ENCODE measurements around the gene IFNG-AS1.

IFNG-AS1 gene

GRCh38 chr12:68020049-68020448 lies 30.8 kb downstream of the IFNG-AS1 start:
- Histone ChIP-seq H3K9me3 (replicated peaks in 1 of 11) (peaks cover 6 to 33% (median 21%) of the 10 kb centered on the region in 11 experiments; a peak in 19 of 22 replicates), H3K4me2 (no peak overlapping the region), H3K4me1 (peaks cover 0 to 4% (median 0%) of the 10 kb centered on the region in 10 experiments; a peak in 3 of 20 replicates), H3K27ac (no peak overlapping the region), H3K27me3 (no peaks in the 10 kb centered on the region), H3K36me3 (no peaks in the 10 kb centered on the region), H4K20me1 (no peaks in the 10 kb centered on the region), H3K4me3 (no peak overlapping the region), H3K9ac (no peak overlapping the region)
- TF ChIP-seq Cebpa-rat (IDR thresholded peaks at IDR 0.05), result no peak

GRCh38 chr12:68020699-68021098 lies 31.5 kb downstream of the IFNG-AS1 start:
- TF ChIP-seq Cebpa-rat (IDR thresholded peaks at IDR 0.05), result no peak
- H3K4me2 ChIP-seq, result no peak overlapping the region
- H3K9me3 ChIP-seq (replicated peaks in 1 of 11), result peaks cover 6 to 28% (median 15%) of the 10 kb centered on the region in 11 experiments; a peak in 19 of 22 replicates
- H3K9ac ChIP-seq, result no peak overlapping the region
- no peak overlapping the region for H3K27ac ChIP-seq
- no peaks in the 10 kb centered on the region for H3K36me3 ChIP-seq
- no peaks in the 10 kb centered on the region for H3K4me1 ChIP-seq
- H3K27me3 ChIP-seq, result no peaks in the 10 kb centered on the region
- H3K4me3 ChIP-seq, result no peak overlapping the region
- no peaks in the 10 kb centered on the region for H4K20me1 ChIP-seq

- no peak overlapping the region for H3K4me3 ChIP-seq
- peaks cover 8 to 24% (median 15%) of the 10 kb centered on the region in 11 experiments for H3K9me3 ChIP-seq (replicated peaks in 1 of 11)
- H3K4me1 ChIP-seq, result peaks cover 0 to 19% (median 10%) of the 10 kb centered on the region in 10 experiments; a peak in 18 of 20 replicates
- no peaks in the 10 kb centered on the region for H3K27me3 ChIP-seq
- H3K4me2 ChIP-seq, result no peak overlapping the region
- TF ChIP-seq Cebpa-rat (IDR thresholded peaks at IDR 0.05), result no peak
- no peak overlapping the region for H3K27ac ChIP-seq
- no peak overlapping the region for H3K9ac ChIP-seq
- no peaks in the 10 kb centered on the region for H3K36me3 ChIP-seq
- no peaks in the 10 kb centered on the region for H4K20me1 ChIP-seq
These were observed 39.4 kb downstream of the IFNG-AS1 start for GRCh38 chr12:68028647-68029046.

- Histone ChIP-seq H3K4me1 (peaks cover 0 to 19% (median 15%) of the 10 kb centered on the region in 10 experiments; a peak in 18 of 20 replicates), H3K9ac (no peak overlapping the region), H3K27me3 (no peaks in the 10 kb centered on the region)
These were observed 41.0 kb downstream of the IFNG-AS1 start for GRCh38 chr12:68030248-68030647.

GRCh38 chr12:68031174-68031573 lies 41.9 kb downstream of the IFNG-AS1 start:
- no peak overlapping the region for H3K4me2 ChIP-seq
- H3K9me3 ChIP-seq (replicated peaks in 1 of 11), result peaks cover 8 to 40% (median 30%) of the 10 kb centered on the region in 11 experiments
- H4K20me1 ChIP-seq, result no peaks in the 10 kb centered on the region
- H3K36me3 ChIP-seq, result no peaks in the 10 kb centered on the region
- H3K4me1 ChIP-seq, result peaks cover 0 to 19% (median 15%) of the 10 kb centered on the region in 10 experiments; a peak in 18 of 20 replicates
- TF ChIP-seq Cebpa-rat (IDR thresholded peaks at IDR 0.05), result no peak
- no peak overlapping the region for H3K9ac ChIP-seq
- H3K27me3 ChIP-seq, result no peaks in the 10 kb centered on the region
- H3K4me3 ChIP-seq, result no peak overlapping the region
- H3K27ac ChIP-seq, result no peak overlapping the region

More at GRCh38 chr12:68030248-68030647, 41.0 kb downstream of the IFNG-AS1 start:
- TF ChIP-seq Cebpa-rat (IDR thresholded peaks at IDR 0.05), result no peak
- Histone ChIP-seq H3K36me3 (no peaks in the 10 kb centered on the region), H3K9me3 (replicated peaks in 1 of 11) (peaks cover 8 to 32% (median 22%) of the 10 kb centered on the region in 11 experiments), H3K27ac (no peak overlapping the region), H3K4me2 (no peak overlapping the region), H4K20me1 (no peaks in the 10 kb centered on the region), H3K4me3 (no peak overlapping the region)

GRCh38 chr12:68031881-68032739 lies 42.9 kb downstream of the IFNG-AS1 start:
- H3K27me3 ChIP-seq, result no peaks in the 10 kb centered on the region
- peak overlapping the region; percentile 36 to 87 (median 68); a peak in 20 of 22 replicates for H3K4me2 ChIP-seq
- H3K4me3 ChIP-seq, result peak overlapping the region in 1 of 10 experiments; percentile 12; a peak in 1 of 20 replicates
- H3K36me3 ChIP-seq, result no peaks in the 10 kb centered on the region
- peaks cover 0 to 19% (median 15%) of the 10 kb centered on the region in 10 experiments; a peak in 18 of 20 replicates for H3K4me1 ChIP-seq
- H3K27ac ChIP-seq, result no peak overlapping the region
- H3K9me3 ChIP-seq (replicated peaks in 1 of 11), result peaks cover 8 to 44% (median 35%) of the 10 kb centered on the region in 11 experiments
- H3K9ac ChIP-seq, result peak overlapping the region in 1 of 11 experiments; percentile 1; a peak in 1 of 22 replicates
- no peaks in the 10 kb centered on the region for H4K20me1 ChIP-seq
- no peak for TF ChIP-seq Cebpa-rat (IDR thresholded peaks at IDR 0.05)

GRCh38 chr12:68034567-68034966 lies 45.3 kb downstream of the IFNG-AS1 start:
- H3K27ac ChIP-seq, result no peak overlapping the region
- no peak overlapping the region for H3K4me3 ChIP-seq
- peaks cover 0 to 19% (median 15%) of the 10 kb centered on the region in 10 experiments; a peak in 18 of 20 replicates for H3K4me1 ChIP-seq
- no peaks in the 10 kb centered on the region for H4K20me1 ChIP-seq
- no peak overlapping the region for H3K4me2 ChIP-seq
- TF ChIP-seq Cebpa-rat (IDR thresholded peaks at IDR 0.05), result no peak
- peaks cover 2 to 29% (median 22%) of the 10 kb centered on the region in 11 experiments for H3K9me3 ChIP-seq (replicated peaks in 1 of 11)
- no peak overlapping the region for H3K9ac ChIP-seq
- H3K36me3 ChIP-seq, result no peaks in the 10 kb centered on the region
- H3K27me3 ChIP-seq, result no peaks in the 10 kb centered on the region

- Histone ChIP-seq H3K4me2 (no peak overlapping the region), H3K27ac (no peak overlapping the region), H3K9ac (no peak overlapping the region), H3K4me3 (no peak overlapping the region), H3K4me1 (peaks cover 6 to 21% (median 15%) of the 10 kb centered on the region in 10 experiments), H4K20me1 (no peaks in the 10 kb centered on the region), H3K27me3 (no peaks in the 10 kb centered on the region), H3K9me3 (replicated peaks in 1 of 11) (peaks cover 0 to 25% (median 19%) of the 10 kb centered on the region in 11 experiments; a peak in 15 of 22 replicates), H3K36me3 (no peaks in the 10 kb centered on the region)
- TF ChIP-seq Cebpa-rat (IDR thresholded peaks at IDR 0.05), result no peak
These were observed 47.4 kb downstream of the IFNG-AS1 start for GRCh38 chr12:68036642-68037041.

- Histone ChIP-seq H3K9ac (no peak overlapping the region), H3K9me3 (replicated peaks in 1 of 11) (peaks cover 0 to 25% (median 19%) of the 10 kb centered on the region in 11 experiments; a peak in 15 of 22 replicates), H3K27ac (no peak overlapping the region), H3K4me1 (peaks cover 10 to 20% (median 14%) of the 10 kb centered on the region in 10 experiments; a peak in 19 of 20 replicates), H3K27me3 (no peaks in the 10 kb centered on the region), H3K4me3 (no peak overlapping the region), H3K36me3 (no peaks in the 10 kb centered on the region), H4K20me1 (no peaks in the 10 kb centered on the region), H3K4me2 (no peak overlapping the region)
- TF ChIP-seq Cebpa-rat (IDR thresholded peaks at IDR 0.05), result 0 out of 22 replicates have a peak, but pooled peaks of 1 of the 11 experiments have one; percentile 9
These were observed 48.5 kb downstream of the IFNG-AS1 start for GRCh38 chr12:68037616-68038255.

All from BLaER1 treated with 17β-estradiol and CSF1 and Interleukin-3, amounts not matched to agents 10 nM and 100 nM (cell line).